Right lobe of liver (tissue), 6 donors: ENCODE results near the gene MED9. TPM values are rescaled to one million over a fixed set of nuclear protein-coding genes. Genes with fewer than 3 reads are reported as not detected.

Experiments used
- ATAC-seq, 4 donors: fragments of 200-7000 bp; cut with Tn5 transposase; one replicate each; pipeline ENCODE4 v1.9.1; 2020; ENCODE audit warnings: mild to moderate bottlenecking in 4 of 4, moderate library complexity in 4 of 4
- DNase-seq, 3 donors: peaks; one replicate each; pipeline ENCODE4 v3.0.0-alpha.2; 2020
- H3K27ac ChIP-seq, 3 donors: fragments of 200-600 bp; one replicate each; pipeline ENCODE4 v1.8.0; 2022
- H3K27me3 ChIP-seq, 2 donors: fragments of 200-600 bp; one replicate each; pipeline ENCODE4 v1.8.0; 2022
- H3K36me3 ChIP-seq, 4 donors: fragments of 200-600 bp; sonication (generic) in 1 of 4; one replicate each; pipeline versions ENCODE4 v1.5.1 to v1.8.0; 2017 to 2022; ENCODE audit warnings: control low read depth in 1 of 4
- H3K4me1 ChIP-seq, 4 donors: fragments of 200-600 bp; sonication (generic) in 1 of 4; one replicate each; pipeline versions ENCODE4 v1.5.1 to v1.8.0; 2017 to 2022; ENCODE audit warnings: control low read depth in 1 of 4
- H3K4me3 ChIP-seq, 3 donors: fragments of 200-600 bp; one replicate each; pipeline ENCODE4 v1.8.0; 2022
- H3K9me3 ChIP-seq, 4 donors: fragments of 200-600 bp; sonication (generic) in 1 of 4; one replicate each; pipeline versions ENCODE4 v1.5.1 to v1.8.0; 2017 to 2022; ENCODE audit warnings: control low read depth in 1 of 4
- CTCF ChIP-seq, 4 donors: fragments of 200-600 bp in 3 of 4; fragments of 450-650 bp in 1 of 4; IDR thresholded peaks; one replicate each; pipeline versions ENCODE4 v1.5.1 to v1.8.0; 2016 to 2022; ENCODE audit warnings: antibody characterized with exemption in 4 of 4, mild to moderate bottlenecking in 2 of 4
- POLR2A ChIP-seq: fragments of 450-650 bp; IDR thresholded peaks from one replicate; pipeline ENCODE4 v1.6.1; 2017; ENCODE audit warnings: antibody characterized with exemption, mild to moderate bottlenecking
- WGBS: methylation state at CpG from one replicate; pipeline ENCODE4 v1.1.6; 2018; ENCODE audit warnings: low coverage, low lambda C conversion rate; ENCODE audit not compliant: insufficient coverage; ENCODE audit errors: missing lambda C conversion rate; 5-methylcytosine and 5-hydroxymethylcytosine counted together
- intact Hi-C, 2 donors: fragments of 100-400 bp; cut with DNase I; formaldehyde crosslinking; loops; one replicate each; pipeline versions ENCODE4 v1.11.2 to v1.14.1; 2022
- total RNA-seq, 6 experiments: library from RNA; depleted of rRNA in 2 of 6; stranded (reverse); fragments of >200 nt in 2 of 6; fragmentation: NEBNext Ultra II Directional in 3 of 6; extraction: Animal tissue kit (Norgen Biotek cat#: 25700) in 3 of 6; gene quantifications; one replicate each; pipeline versions ENCODE4 v1.1.0 to v1.2.4, GENCODE V29; 2016 to 2023
- donor health status: DM: no; HTN: yes; CAD: no.
- donor health status: DM: no; HTN: no; CAD: no.
- donor health status: DM: no; HTN: no; CAD: no.
- donor health status: DM: no; HTN: yes; CAD: no.
- donor health status: DM: no; HTN: yes; CAD: no.

Gene MED9
- total RNA-seq, 6 experiments from 2014 or later, result 5.7 to 24.4 (median 12.4) TPM

- Histone ChIP-seq H3K9me3 (no peaks in the 10 kb centered on the region), H3K27me3 (no peaks in the 10 kb centered on the region), H3K27ac (no peak overlapping the region), H3K4me3 (no peak overlapping the region), H3K36me3 (no peaks in the 10 kb centered on the region), H3K4me1 (no peaks in the 10 kb centered on the region)
- intact Hi-C loops, result loop anchor here in 1 of 2 donors (10.0 kb wide), 1 partner anchor 130 kb away; no protein-coding TSS in a partner anchor
- ATAC-seq (no peak), DNase-seq (peak in 1 of 3 donors; percentile 39)
- 83% methylated on average over 2 of the region's 5 CpGs for WGBS
- TF ChIP-seq POLR2A (no peak), CTCF (IDR thresholded peaks at IDR 0.05) (no peak)
These were observed 28.4 kb downstream of the MED9 start for GRCh38 chr17:17505151-17505550.

GRCh38 chr17:17505610-17506171, 28.9 kb downstream of the MED9 start:
- intact Hi-C loops, result loop anchor here in 1 of 2 donors (10.0 kb wide), 1 partner anchor 129 kb away; no protein-coding TSS in a partner anchor
- TF ChIP-seq POLR2A (no peak), CTCF (IDR thresholded peaks at IDR 0.05) (no peak)
- Histone ChIP-seq H3K27me3 (no peaks in the 10 kb centered on the region), H3K4me3 (no peak overlapping the region), H3K36me3 (no peaks in the 10 kb centered on the region), H3K4me1 (no peaks in the 10 kb centered on the region), H3K9me3 (no peaks in the 10 kb centered on the region), H3K27ac (no peak overlapping the region)
- DNase-seq (peak in 2 of 3 donors; percentile 19 to 52), ATAC-seq (no peak)
- 80% methylated on average over 1 of the region's 22 CpGs for WGBS

- DNase-seq, result peak in 1 of 3 donors; percentile 47
These were observed 29.5 kb downstream of the MED9 start for GRCh38 chr17:17506181-17506741.

GRCh38 chr17:17506893-17507464, 30.2 kb downstream of the MED9 start:
- peak in 2 of 3 donors; percentile 25 to 51 for DNase-seq
- H3K9me3 ChIP-seq, result no peaks in the 10 kb centered on the region
- no peak overlapping the region for H3K27ac ChIP-seq
- H3K4me1 ChIP-seq, result no peaks in the 10 kb centered on the region
- TF ChIP-seq CTCF (IDR thresholded peaks at IDR 0.05) (no peak), POLR2A (no peak)
- H3K36me3 ChIP-seq, result peaks cover 0 to under 1% (median 0%) of the 10 kb centered on the region in 4 donors
- no peaks in the 10 kb centered on the region for H3K27me3 ChIP-seq
- no peak overlapping the region for H3K4me3 ChIP-seq
- no peak for ATAC-seq
- intact Hi-C loops, result loop anchor here in 1 of 2 donors (10.0 kb wide), 1 partner anchor 128 kb away; no protein-coding TSS in a partner anchor
- WGBS, result 57% methylated on average over 3 of the region's 17 CpGs

More at GRCh38 chr17:17506181-17506741, 29.5 kb downstream of the MED9 start:
- H3K36me3 ChIP-seq, result no peaks in the 10 kb centered on the region
- no peaks in the 10 kb centered on the region for H3K27me3 ChIP-seq
- intact Hi-C loops, result loop anchor here in 1 of 2 donors (10.0 kb wide), 1 partner anchor 129 kb away; no protein-coding TSS in a partner anchor
- no peak overlapping the region for H3K27ac ChIP-seq
- ATAC-seq, result no peak
- H3K4me3 ChIP-seq, result no peak overlapping the region
- 60% methylated on average over 1 of the region's 22 CpGs for WGBS
- no peaks in the 10 kb centered on the region for H3K4me1 ChIP-seq
- no peak for TF ChIP-seq CTCF (IDR thresholded peaks at IDR 0.05)
- TF ChIP-seq POLR2A, result no peak
- no peaks in the 10 kb centered on the region for H3K9me3 ChIP-seq
